HT1080 (cell line): ENCODE measurements around the gene NT5C3B. TPM values are rescaled to one million over a fixed set of nuclear protein-coding genes. Genes with fewer than 3 reads are reported as not detected.
"Not testable (repeated sequence)": the region's sequence is repeated elsewhere in the genome, so short reads cannot be mapped to it uniquely, and the experiment has no call there.

Source experiments
- DNase-seq: peaks from one replicate; pipeline ENCODE4 v3.0.0-alpha.2; 2015; ENCODE audit warnings: low read depth
- small RNA-seq: library from RNA; depleted of rRNA; stranded (forward); fragments of <200 nt; gene quantifications from one replicate; pipeline ENCODE3, GENCODE V24; 2014
- total RNA-seq: library from RNA; depleted of rRNA; stranded (reverse); fragments of >200 nt; shearing (Covaris generic); gene quantifications from 2 replicates; pipeline ENCODE4 v1.2.3, GENCODE V29; 2014; rRNA removed

NT5C3B gene
- total RNA-seq, 1 experiment from 2014 or later, result 73.8 TPM

DNA sequence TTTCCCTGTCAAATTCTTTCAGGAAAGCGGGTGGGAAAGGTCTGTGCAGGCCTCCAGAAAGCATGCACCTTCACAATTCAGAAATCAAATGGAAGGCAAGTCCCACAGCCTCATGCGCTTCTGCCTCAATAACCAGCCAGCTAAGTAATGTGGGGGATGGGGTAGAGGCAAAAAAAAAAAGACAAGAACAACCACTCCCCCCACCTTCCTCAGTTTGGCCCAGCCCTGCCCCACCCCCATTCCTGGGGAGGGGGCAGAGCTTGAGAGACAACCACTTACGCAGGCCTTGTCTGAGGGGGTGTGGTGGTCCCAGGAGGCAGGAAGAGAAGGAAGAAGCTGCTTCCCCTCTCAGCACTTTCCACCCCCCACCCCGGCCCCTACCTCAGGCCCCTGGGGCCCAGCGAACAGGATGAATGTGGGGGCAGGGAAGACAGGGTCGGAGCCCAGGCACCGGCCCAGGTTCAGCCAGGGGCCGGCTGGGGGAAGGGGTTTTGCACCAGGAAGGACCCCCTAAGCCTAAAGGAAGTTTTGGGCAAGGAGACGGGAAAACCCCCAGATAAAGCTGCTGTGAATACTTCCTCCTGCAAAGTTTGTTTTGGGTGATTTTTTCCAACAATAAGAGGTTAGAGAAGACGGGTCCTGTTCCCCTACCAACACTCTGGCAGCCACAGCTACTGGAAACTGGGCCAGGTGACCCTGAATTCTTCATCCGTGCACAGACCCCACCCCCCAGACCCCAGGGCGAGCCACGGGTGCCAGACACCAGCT is 50.8 kb downstream of the NT5C3B start:
- DNase-seq, result no peak

DNA sequence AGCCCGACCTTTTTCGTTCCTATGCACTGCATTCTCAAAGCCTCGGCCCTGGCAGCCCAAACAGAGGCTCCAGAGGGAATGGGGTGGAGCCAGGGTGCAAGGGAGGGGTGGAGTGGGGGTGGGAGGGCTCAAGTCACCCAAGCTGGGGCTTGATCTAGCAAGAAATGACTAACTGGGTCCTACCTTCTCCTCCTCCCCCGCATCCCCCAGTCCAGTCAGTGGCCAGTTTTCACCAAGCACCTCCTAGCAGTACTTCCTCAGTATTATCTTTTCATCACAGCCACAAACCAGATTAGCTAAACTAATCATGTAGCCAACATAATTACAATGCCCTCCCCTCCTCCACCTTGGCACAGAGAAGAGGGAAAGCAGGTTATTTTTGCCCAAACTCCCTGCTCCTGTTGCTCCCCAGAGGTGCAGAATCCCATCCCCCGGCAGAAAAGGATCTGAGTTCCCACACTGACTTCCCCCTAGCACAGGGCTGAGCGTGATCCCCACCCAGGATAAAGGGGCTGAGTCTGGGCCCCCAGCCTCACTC is 51.8 kb downstream of the NT5C3B start:
- DNase-seq, result peak; percentile 23

DNA sequence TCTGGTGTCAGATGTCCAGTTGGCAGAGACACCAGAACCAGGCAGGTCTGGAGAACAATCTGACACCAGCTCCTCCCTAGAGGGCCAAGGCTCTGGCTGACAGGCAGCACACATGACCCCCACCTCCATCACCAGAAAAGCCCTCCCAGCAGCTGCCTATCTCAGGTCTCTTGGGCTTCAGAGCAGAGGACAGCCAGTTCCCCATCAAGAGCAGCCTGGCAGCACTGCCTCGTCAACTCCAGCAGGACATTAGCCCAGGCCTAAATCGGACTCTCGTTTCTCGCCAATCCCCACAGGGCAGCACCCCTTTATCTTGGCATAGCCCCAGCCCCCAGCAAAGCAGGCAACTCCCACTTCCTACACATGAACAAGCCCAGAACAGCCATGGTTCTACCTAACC is 53.9 kb downstream of the NT5C3B start:
- no peak for DNase-seq

DNA sequence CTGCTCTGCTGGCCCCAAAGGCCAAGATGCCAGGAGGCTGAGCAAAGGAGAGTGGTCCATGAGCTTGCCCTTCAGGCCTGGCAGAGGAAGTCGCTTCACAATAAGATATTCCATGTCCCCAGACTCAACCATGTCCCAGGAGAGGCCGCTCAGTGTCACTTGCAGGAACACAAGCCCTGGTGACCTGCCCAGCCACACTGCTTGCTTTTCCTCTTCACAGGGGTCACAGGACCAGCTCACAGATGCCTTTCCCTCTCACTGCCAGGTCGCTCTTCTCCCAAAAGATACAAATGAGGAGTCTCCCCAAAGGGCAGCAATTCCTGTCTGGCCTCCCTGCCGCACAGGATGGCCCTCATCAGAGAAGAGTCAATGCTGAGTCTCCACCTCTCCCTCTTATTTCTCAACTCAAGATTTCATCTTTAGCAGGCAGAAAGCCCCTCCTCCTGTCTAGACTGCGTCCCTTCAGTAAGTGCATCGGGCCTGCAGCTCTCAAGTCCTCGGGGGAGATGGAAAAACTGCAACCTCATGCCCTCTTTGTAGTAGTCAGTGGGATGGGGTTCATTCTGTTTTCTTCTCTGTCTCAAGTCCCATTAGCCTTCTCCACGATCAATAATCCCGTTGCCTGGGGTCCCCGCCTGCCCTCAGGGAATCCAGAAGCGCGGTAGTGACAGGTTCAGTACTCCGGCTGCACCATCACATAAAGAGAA is 54.5 kb downstream of the NT5C3B start:
- no peak for DNase-seq

DNA sequence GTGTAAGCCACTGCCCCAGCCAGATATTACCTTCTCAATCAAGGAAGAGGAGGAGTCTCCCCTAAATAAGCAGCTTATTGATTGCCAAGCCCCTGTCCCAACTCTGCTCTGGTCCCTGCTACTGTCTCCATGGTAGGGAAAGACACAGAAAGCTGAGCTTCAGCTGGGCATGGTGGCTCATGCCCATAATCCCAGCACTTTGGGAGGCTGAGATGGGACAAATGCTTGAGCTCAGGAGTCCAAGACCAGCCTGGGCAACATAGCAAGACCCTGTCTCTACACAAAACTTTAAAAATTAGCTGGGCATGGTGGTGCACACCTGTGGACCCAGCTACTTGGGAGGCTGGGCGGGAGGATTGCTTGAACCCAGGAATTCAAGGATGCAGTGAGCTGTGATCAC is 56.1 kb downstream of the NT5C3B start:
- no peak for DNase-seq

DNA sequence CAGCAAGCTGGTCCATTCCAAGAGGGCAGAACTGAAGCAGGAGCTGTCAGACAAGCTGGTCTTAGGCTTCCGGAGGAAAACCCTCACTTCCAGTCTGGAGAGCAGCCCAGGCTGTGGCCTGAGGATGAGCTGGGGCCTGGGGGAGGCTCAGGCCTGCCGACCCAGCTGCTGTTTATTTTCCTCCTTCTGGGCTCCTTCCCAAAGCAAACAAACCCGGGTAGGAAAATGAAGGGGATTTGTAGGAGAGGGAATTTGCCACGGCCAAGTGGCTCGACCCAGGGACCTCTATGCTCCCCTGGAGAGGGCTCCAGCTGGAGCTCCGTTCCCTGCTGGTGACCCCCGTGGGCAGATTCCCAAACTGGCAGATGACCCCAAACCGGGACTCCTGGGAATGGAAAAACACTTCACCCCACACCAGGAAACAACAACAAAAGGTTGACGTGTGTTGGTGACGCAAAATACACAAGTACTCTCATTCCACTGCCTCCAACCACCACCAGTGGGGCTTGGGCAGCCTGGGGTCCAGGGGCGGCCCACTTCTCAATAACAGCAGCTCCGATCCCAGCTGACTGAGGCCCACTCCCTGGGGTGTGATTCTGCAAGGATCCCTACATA is 58.4 kb downstream of the NT5C3B start:
- peak; percentile 95 for DNase-seq

DNA sequence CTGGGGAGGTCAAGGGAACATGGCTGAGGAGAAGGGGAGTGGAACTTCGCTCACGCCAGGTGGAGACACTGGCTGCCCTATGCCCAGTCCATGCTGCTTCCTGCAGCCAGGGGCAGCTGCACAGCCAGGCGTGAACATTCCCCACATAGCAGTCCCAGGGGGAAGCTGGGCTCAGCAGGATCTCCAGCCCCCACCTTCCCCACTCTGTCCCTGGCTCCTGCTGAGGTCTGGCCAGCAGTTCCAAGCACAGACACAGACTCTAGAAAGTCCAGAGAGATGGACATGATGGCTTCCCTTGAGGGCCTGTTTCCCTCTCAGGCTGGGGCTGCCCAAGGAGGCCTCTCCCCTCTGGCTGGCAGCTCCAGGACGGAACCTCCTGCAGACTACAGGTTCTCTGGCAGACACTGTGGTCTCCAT is 58.9 kb downstream of the NT5C3B start:
- DNase-seq, result no peak

DNA sequence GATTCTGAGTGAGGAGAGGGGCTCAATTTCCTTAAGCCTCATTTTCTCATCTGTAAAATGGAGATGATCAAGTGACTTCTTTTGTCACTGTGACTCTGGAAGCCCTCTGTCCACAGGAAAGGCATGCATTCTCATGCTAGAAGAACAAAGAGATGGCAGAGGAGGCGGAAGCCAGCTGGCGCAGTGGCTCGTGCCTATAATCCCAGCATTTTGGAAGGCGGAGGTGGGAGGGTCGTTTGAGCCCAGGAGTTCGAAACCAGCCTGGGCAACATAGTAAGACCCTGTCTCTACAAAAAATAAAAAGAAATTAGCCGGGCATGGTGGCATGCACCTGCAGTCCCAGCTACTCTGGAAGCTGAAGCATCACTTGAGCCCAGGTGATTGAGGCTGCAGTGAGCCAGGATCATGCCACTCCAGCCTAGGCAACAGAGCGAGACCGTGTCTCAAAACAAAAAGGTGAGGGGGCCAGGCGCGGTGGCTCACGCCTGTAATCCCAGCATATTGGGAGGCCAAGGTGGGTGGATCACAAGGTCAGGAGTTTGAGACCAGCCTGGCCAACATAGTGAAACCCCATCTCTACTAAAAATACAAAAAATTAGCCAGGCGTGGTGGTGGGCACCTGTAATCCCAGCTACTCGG is 59.7 kb downstream of the NT5C3B start:
- not testable (repeated sequence) for DNase-seq

DNA sequence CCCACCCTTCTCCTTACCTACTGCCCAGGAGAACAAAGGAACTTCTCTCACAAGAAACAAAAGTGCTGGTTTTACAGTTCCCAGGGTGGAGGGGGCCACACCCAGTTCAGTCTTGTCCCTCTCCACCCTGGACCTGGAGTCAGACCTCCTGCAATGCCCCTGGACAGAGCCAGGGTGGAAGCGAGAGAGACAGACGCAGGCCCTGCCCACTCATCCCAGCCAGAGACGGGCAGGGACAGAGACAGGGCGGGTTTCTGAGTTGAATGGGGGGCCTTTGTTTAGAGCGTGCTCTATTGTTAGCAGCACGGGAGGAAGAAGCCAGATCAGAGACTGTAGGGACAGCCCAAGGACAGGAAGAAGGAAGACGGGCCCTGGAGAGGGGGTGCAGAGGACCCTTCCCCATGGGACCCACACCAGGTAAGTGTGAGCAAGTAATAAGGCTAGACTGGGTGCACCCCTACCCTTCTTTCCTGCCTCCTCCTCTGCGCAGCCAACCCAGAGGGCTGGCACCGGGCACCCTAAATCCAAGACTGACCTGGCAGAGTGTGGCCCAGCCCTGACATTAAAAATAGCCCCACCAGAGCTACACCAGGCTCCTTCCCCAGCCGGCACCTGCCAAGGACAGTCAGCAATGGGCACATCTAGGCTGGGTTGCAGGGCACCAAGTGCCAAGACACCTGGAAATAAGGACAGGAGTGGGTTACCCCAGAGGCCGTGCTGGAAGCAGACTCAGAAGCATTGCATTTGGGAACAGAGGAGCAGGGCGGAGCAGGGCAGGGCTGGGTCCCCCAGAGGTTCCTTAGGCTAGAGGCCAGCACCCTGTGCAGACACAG is 60.4 kb downstream of the NT5C3B start:
- no peak for DNase-seq

Small RNA genes lying within 50 kb of the gene (small RNA-seq; reads per million reads assigned to genes)
- gene AC125257.2, result not detected

Other genes starting within 250 kb of the NT5C3B start
- 0.05 TPM in 1 of 2 replicates, not detected in the other for gene KRT14, start 249.3 kb downstream of the NT5C3B start, total RNA-seq
- gene KRT16, start 223.5 kb downstream of the NT5C3B start, total RNA-seq, result not detected in 2 replicates
- 0.72 and 1.6 TPM in 2 replicates for gene KRT17, start 211.7 kb downstream of the NT5C3B start, total RNA-seq
- gene EIF1, start 147.3 kb downstream of the NT5C3B start, total RNA-seq, result 78.2 and 312 TPM in 2 replicates
- gene GAST, start 123.9 kb downstream of the NT5C3B start, total RNA-seq, result not detected in 2 replicates
- 0.10 TPM in 1 of 2 replicates, not detected in the other for gene HAP1, start 101.6 kb downstream of the NT5C3B start, total RNA-seq
- 1.6 and 4.0 TPM in 2 replicates for gene JUP, start 49.5 kb downstream of the NT5C3B start, total RNA-seq
- 71.9 and 75.5 TPM in 2 replicates for gene P3H4, start 24.3 kb downstream of the NT5C3B start, total RNA-seq
- gene FKBP10, start 23.2 kb downstream of the NT5C3B start, total RNA-seq, result 199 and 204 TPM in 2 replicates
- gene KLHL10, start 1.6 kb upstream of the NT5C3B start, total RNA-seq, result not detected in 2 replicates
- gene KLHL11, start 29.2 kb upstream of the NT5C3B start, total RNA-seq, result 25.1 and 26.3 TPM in 2 replicates
- gene ACLY, start 82.7 kb upstream of the NT5C3B start, total RNA-seq, result 205 and 226 TPM in 2 replicates
- gene ODAD4, start 94.4 kb upstream of the NT5C3B start, total RNA-seq, result 0.10 TPM in 1 of 2 replicates, not detected in the other
- gene CNP, start 130.6 kb upstream of the NT5C3B start, total RNA-seq, result 41.7 and 66.7 TPM in 2 replicates
- gene DNAJC7, start 181.2 kb upstream of the NT5C3B start, total RNA-seq, result 133 and 150 TPM in 2 replicates
- gene NKIRAS2, start 183.9 kb upstream of the NT5C3B start, total RNA-seq, result 47.5 and 53.2 TPM in 2 replicates
- 0.23 TPM in 2 replicates for gene C17orf113, start 214.4 kb upstream of the NT5C3B start, total RNA-seq